Testis (tissue), 2 donors: ENCODE data around the gene KANSL1L.

ENCODE experiments used
- CTCF ChIP-seq, 3 experiments: fragments of 450-650 bp in 2 of 3; fragments of 200-600 bp in 1 of 3; sonication (generic) in 1 of 3; IDR thresholded peaks; one replicate each; pipeline ENCODE4 v1.5.1; 2016 to 2019; ENCODE audit warnings: antibody characterized with exemption in 3 of 3, mild to moderate bottlenecking in 2 of 3, moderate library complexity in 1 of 3
- POLR2A ChIP-seq: fragments of 450-650 bp; IDR thresholded peaks from one replicate; pipeline ENCODE4 v1.6.1; 2017; ENCODE audit warnings: antibody characterized with exemption, mild to moderate bottlenecking, moderate library complexity

GRCh38 chr2:210132239-210132638 is 39.0 kb downstream of the KANSL1L start:
- no peak for TF ChIP-seq CTCF (IDR thresholded peaks at IDR 0.05)
- TF ChIP-seq POLR2A, result no peak
